ENCODE results near the gene RIC1. TPM values are rescaled to one million over a fixed set of nuclear protein-coding genes. Genes with fewer than 3 reads are reported as not detected.

Gene RIC1
- total RNA-seq, 1 experiment from 2014 or later, result 25.5 TPM

DNA sequence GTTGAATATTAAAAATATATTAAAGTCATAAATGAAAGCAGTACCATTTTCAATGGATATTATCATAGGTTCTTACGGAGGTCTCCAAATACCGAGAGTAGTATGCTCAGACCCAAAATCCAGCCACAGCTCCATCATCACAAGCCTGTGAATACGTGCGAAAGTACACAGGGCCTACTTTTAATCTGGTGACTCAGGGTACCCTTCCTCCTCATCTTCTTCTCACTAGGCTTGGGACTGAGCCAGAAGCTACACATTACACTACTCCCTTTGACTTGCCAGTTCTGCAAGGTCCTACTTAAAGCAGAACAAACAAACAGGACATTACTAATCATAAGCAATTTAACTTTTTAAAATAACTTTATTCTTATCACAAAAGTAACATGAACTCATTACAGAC is 7.6 kb upstream of the RIC1 start (continued):
- TF ChIP-seq, protein P1, sequence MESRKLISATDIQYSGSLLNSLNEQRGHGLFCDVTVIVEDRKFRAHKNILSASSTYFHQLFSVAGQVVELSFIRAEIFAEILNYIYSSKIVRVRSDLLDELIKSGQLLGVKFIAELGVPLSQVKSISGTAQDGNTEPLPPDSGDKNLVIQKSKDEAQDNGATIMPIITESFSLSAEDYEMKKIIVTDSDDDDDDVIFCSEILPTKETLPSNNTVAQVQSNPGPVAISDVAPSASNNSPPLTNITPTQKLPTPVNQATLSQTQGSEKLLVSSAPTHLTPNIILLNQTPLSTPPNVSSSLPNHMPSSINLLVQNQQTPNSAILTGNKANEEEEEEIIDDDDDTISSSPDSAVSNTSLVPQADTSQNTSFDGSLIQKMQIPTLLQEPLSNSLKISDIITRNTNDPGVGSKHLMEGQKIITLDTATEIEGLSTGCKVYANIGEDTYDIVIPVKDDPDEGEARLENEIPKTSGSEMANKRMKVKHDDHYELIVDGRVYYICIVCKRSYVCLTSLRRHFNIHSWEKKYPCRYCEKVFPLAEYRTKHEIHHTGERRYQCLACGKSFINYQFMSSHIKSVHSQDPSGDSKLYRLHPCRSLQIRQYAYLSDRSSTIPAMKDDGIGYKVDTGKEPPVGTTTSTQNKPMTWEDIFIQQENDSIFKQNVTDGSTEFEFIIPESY (IDR thresholded peaks at IDR 0.05; ENCODE audit: extremely low read depth, insufficient replicate concordance, low read length), result no peak

GRCh38 chr9:5622016-5622415 is 6.9 kb upstream of the RIC1 start:
- intact Hi-C loops (cut with micrococcal nuclease), result no loop called here
- ChIA-PET POLR2A (no interaction called here), CTCF (interaction anchor here (4.4 kb wide), 1 partner anchor 22 kb away, joined by 19 read pairs; no protein-coding TSS in a partner anchor), RAD21 (ENCODE audit: low non-redundant PET in 1 of 2, low total read pairs in 2 of 2, uncharacterized antibody in 2 of 2, unreplicated experiment in 2 of 2) (no interaction called here)
- H3K9ac ChIP-seq (ENCODE audit: low read length), result no peak overlapping the region; the same call in 1 of the 2 replicates
- no peaks in the 10 kb centered on the region for H3K36me3 ChIP-seq (ENCODE audit: control insufficient read depth in 1 of 2, insufficient read depth in 2 of 2, low read length in 2 of 2)
- H3K4me3 ChIP-seq (replicated peaks in 1 of 2; ENCODE audit: low read depth in 1 of 2, low read length in 2 of 2), result peak overlapping the region in 1 of 2 experiments; percentile 18; a peak in 1 of 4 replicates
- peak overlapping the region; percentile 71 for H3K27ac ChIP-seq (ENCODE audit: low read depth, low read length)
- TF ChIP-seq EZH2phosphoT487 (IDR thresholded peaks at IDR 0.05; ENCODE audit: borderline replicate concordance) (no peak), CEBPB (IDR thresholded peaks at IDR 0.05; ENCODE audit: low read depth) (peak; percentile 89), YY1 (IDR thresholded peaks at IDR 0.05; ENCODE audit: extremely low read depth, insufficient replicate concordance, low read depth, low read length) (no peak), ZFX (IDR thresholded peaks at IDR 0.05) (no peak), SIN3A (IDR thresholded peaks at IDR 0.05; ENCODE audit: low read depth) (0 out of 2 replicates have a peak, but pooled peaks have one; percentile 11), TCF7L2 (IDR thresholded peaks at IDR 0.05; ENCODE audit: borderline replicate concordance, extremely low read depth, insufficient read depth, insufficient read length) (no peak), CBX3 (IDR thresholded peaks at IDR 0.05; ENCODE audit: low read depth) (peak; percentile 33; the same call in 1 of the 2 replicates), SRF (IDR thresholded peaks at IDR 0.05; ENCODE audit: low read depth) (peak; percentile 44; the same call in 1 of the 2 replicates), SP1 (IDR thresholded peaks at IDR 0.05; ENCODE audit: low read depth) (peak; percentile 70), JUND (IDR thresholded peaks at IDR 0.05) (peak; percentile 85), FOSL1 (IDR thresholded peaks at IDR 0.05; ENCODE audit: low read depth) (peak; percentile 82)
- TF ChIP-seq, protein P2, sequence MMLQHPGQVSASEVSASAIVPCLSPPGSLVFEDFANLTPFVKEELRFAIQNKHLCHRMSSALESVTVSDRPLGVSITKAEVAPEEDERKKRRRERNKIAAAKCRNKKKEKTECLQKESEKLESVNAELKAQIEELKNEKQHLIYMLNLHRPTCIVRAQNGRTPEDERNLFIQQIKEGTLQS (IDR thresholded peaks at IDR 0.05), result no peak
- TF ChIP-seq, protein P3, sequence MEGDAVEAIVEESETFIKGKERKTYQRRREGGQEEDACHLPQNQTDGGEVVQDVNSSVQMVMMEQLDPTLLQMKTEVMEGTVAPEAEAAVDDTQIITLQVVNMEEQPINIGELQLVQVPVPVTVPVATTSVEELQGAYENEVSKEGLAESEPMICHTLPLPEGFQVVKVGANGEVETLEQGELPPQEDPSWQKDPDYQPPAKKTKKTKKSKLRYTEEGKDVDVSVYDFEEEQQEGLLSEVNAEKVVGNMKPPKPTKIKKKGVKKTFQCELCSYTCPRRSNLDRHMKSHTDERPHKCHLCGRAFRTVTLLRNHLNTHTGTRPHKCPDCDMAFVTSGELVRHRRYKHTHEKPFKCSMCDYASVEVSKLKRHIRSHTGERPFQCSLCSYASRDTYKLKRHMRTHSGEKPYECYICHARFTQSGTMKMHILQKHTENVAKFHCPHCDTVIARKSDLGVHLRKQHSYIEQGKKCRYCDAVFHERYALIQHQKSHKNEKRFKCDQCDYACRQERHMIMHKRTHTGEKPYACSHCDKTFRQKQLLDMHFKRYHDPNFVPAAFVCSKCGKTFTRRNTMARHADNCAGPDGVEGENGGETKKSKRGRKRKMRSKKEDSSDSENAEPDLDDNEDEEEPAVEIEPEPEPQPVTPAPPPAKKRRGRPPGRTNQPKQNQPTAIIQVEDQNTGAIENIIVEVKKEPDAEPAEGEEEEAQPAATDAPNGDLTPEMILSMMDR (IDR thresholded peaks at IDR 0.05 in 2 of 3, conservative IDR thresholded peaks at IDR 0.05 in 1 of 3; ENCODE audit: borderline replicate concordance in 1 of 3, insufficient read depth in 1 of 3, low read depth in 2 of 3, low read length in 2 of 3), result no peak
- H3K79me2 ChIP-seq (ENCODE audit: insufficient read depth, low read length), result peaks cover under 1% of the 10 kb centered on the region; the same call in 1 of the 2 replicates
- BruUV-seq (replicated peaks), result no TSS peak
- peak overlapping the region; percentile 61 for H3K4me2 ChIP-seq (ENCODE audit: low read length)
- peaks cover 36 to 39% of the 10 kb centered on the region in 2 experiments for H3K4me1 ChIP-seq (ENCODE audit: control insufficient read depth in 1 of 2, insufficient read depth in 2 of 2, low read length in 2 of 2)
- H3K9me2 ChIP-seq (ENCODE audit: insufficient read depth), result no peaks in the 10 kb centered on the region
- H3K27me3 ChIP-seq (ENCODE audit: insufficient read depth, low read length), result no peaks in the 10 kb centered on the region
- DNase-seq (ENCODE audit: low read depth, low spot score) (no peak), ATAC-seq (peak; percentile 79)
- no peaks in the 10 kb centered on the region for H4K20me1 ChIP-seq (ENCODE audit: insufficient read depth)
- no peaks in the 10 kb centered on the region for H3K9me3 ChIP-seq (ENCODE audit: control insufficient read depth in 1 of 2, insufficient read depth in 1 of 2, low read depth in 1 of 2, low read length in 2 of 2)
- H2AFZ ChIP-seq (ENCODE audit: low read depth, low read length, poor library complexity, severe bottlenecking), result no peak overlapping the region

Measured in HCT116 (cell line).